Stimulated activated CD8-positive, alpha-beta memory T cell treated with anti-CD3 and anti-CD28 coated beads, Interleukin-7, amount 100 ng/mL, for 48 hours (primary cell): ENCODE data around the gene ANKRD13B.

Experiments used
- DNase-seq, 2 donors: peaks; one replicate each; pipeline ENCODE4 v3.0.0-alpha.2; 2020; ENCODE audit warnings: low read depth in 1 of 2; ENCODE audit errors: extremely low read depth in 1 of 2

ANKRD13B gene

GRCh38 chr17:29594519-29595090, 1.7 kb downstream of the ANKRD13B start:
- DNase-seq, result no peak

GRCh38 chr17:29595107-29595942, 2.4 kb downstream of the ANKRD13B start:
- no peak for DNase-seq

- no peak for DNase-seq
Observed at GRCh38 chr17:29595943-29596774, 3.2 kb downstream of the ANKRD13B start.

- no peak for DNase-seq
Observed at GRCh38 chr17:29596811-29597210, 3.9 kb downstream of the ANKRD13B start.

GRCh38 chr17:29597361-29598172, 4.6 kb downstream of the ANKRD13B start:
- DNase-seq, result no peak

GRCh38 chr17:29603109-29603674, 10.3 kb downstream of the ANKRD13B start:
- DNase-seq, result no peak

- no peak for DNase-seq
Observed at GRCh38 chr17:29607557-29608195, 14.7 kb downstream of the ANKRD13B start.

- no peak for DNase-seq
Observed at GRCh38 chr17:29608986-29609385, 16.1 kb downstream of the ANKRD13B start.

GRCh38 chr17:29610395-29610794, 17.5 kb downstream of the ANKRD13B start:
- DNase-seq, result no peak

- no peak for DNase-seq
Observed at GRCh38 chr17:29611351-29612093, 18.6 kb downstream of the ANKRD13B start.

- DNase-seq, result no peak
Observed at GRCh38 chr17:29612094-29612403, 19.1 kb downstream of the ANKRD13B start.

GRCh38 chr17:29612404-29613280, 19.7 kb downstream of the ANKRD13B start:
- no peak for DNase-seq

- peak; percentile 89 for DNase-seq
Observed at GRCh38 chr17:29613352-29613837, 20.5 kb downstream of the ANKRD13B start.

GRCh38 chr17:29613856-29614255, 20.9 kb downstream of the ANKRD13B start:
- DNase-seq, result no peak

- no peak for DNase-seq
Observed at GRCh38 chr17:29614349-29615047, 21.6 kb downstream of the ANKRD13B start.

GRCh38 chr17:29615048-29615385, 22.1 kb downstream of the ANKRD13B start:
- peak in 1 of 2 donors; percentile 67 for DNase-seq

- DNase-seq, result peak; percentile 71 to 73
Observed at GRCh38 chr17:29615492-29616299, 22.8 kb downstream of the ANKRD13B start.
